ENCODE data around the gene TXNRD1.

TXNRD1 gene

GRCh38 chr12:104352106-104352713 lies 136.6 kb downstream of the TXNRD1 start:
- peak; percentile 36 for DNase-seq

GRCh38 chr12:104353012-104353981 lies 137.7 kb downstream of the TXNRD1 start:
- no peak for DNase-seq

- no peak for DNase-seq
Measured at GRCh38 chr12:104354167-104354867, 138.7 kb downstream of the TXNRD1 start.

GRCh38 chr12:104354868-104355570 lies 139.4 kb downstream of the TXNRD1 start:
- DNase-seq: no peak

GRCh38 chr12:104355630-104356029 lies 140.1 kb downstream of the TXNRD1 start:
- no peak for DNase-seq

GRCh38 chr12:104356231-104357115 lies 140.9 kb downstream of the TXNRD1 start:
- no peak for DNase-seq

- DNase-seq: peak; percentile 41
Measured at GRCh38 chr12:104357421-104357952, 141.9 kb downstream of the TXNRD1 start.

GRCh38 chr12:104358353-104359003 lies 142.9 kb downstream of the TXNRD1 start:
- DNase-seq: peak; percentile 55

GRCh38 chr12:104359216-104359615 lies 143.6 kb downstream of the TXNRD1 start:
- no peak for DNase-seq

- peak; percentile 8 for DNase-seq
Measured at GRCh38 chr12:104360157-104360556, 144.6 kb downstream of the TXNRD1 start.

GRCh38 chr12:104360983-104361707 lies 145.6 kb downstream of the TXNRD1 start:
- DNase-seq: no peak

GRCh38 chr12:104365921-104366410 lies 150.4 kb downstream of the TXNRD1 start:
- no peak for DNase-seq

- DNase-seq: no peak
Measured at GRCh38 chr12:104369708-104370107, 154.1 kb downstream of the TXNRD1 start.

GRCh38 chr12:104371043-104371870 lies 155.7 kb downstream of the TXNRD1 start:
- DNase-seq: peak; percentile 55

- DNase-seq: no peak
Measured at GRCh38 chr12:104372061-104372720, 156.6 kb downstream of the TXNRD1 start.

- DNase-seq: no peak
Measured at GRCh38 chr12:104372721-104373335, 157.2 kb downstream of the TXNRD1 start.

- no peak for DNase-seq
Measured at GRCh38 chr12:104374071-104374470, 158.5 kb downstream of the TXNRD1 start.

GRCh38 chr12:104374806-104375205 lies 159.2 kb downstream of the TXNRD1 start:
- no peak for DNase-seq

Data from HCEC 1CT (cell line).